ENCODE results near the gene LARGE2.
A peak's percentile ranks its signal among the peaks of the same experiment; 100 is the strongest.

Gene LARGE2

DNA sequence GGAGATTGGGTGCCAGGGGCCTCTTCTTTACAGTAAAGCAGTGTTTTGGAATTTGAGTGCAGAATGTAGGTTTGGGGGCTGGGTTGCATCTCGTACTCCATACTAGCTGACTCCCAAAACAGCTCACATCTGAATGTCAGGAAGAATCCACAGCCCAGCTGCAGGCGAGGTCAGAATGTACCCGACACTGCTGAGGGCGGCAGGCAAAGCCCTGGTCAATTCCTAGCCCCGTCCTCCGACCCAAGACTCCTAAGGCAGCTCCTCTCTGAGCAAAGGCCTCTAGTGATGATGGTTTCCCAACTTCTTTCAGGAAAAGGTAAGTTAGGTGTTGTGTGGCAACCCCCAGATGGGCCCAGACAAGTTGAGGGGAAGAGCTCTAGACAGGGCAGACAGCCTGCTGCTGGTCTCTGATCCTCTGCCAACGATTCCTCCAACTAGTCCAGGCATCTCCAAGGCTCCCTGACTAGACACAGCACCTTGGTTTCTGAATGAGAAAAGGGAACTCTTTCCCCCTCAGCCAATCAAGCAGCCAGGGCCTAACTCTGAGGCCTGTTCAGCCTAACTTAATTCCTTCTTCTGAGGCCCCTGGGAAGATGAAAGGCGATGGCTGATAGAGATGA lies 8.6 kb downstream of the LARGE2 start:
- no peak for DNase-seq

DNA sequence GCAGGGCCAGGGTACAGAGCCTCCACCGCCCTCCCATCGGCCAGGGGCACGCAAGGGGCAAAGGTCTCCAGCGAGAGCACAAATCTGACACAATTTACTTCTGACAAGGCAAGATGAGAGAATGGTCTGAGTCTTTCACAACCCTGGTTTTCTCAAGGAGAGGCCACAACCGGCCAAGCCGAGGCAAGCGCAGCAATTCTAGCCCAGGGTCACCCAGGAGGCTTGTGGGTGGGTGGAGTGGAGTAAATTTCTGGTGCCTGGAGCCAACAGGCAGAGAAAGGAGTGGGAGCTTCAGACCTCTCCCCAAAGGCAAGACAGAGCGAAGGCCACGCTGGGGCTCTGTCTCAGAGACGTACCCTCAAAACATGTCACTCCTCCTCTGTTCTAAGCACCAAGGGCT lies 9.3 kb downstream of the LARGE2 start:
- no peak for DNase-seq

- no peak for DNase-seq
Measured at GRCh38 chr11:45932217-45932616, 9.8 kb downstream of the LARGE2 start.

- DNase-seq, result no peak
Measured at GRCh38 chr11:45933131-45933831, 10.8 kb downstream of the LARGE2 start.

DNA sequence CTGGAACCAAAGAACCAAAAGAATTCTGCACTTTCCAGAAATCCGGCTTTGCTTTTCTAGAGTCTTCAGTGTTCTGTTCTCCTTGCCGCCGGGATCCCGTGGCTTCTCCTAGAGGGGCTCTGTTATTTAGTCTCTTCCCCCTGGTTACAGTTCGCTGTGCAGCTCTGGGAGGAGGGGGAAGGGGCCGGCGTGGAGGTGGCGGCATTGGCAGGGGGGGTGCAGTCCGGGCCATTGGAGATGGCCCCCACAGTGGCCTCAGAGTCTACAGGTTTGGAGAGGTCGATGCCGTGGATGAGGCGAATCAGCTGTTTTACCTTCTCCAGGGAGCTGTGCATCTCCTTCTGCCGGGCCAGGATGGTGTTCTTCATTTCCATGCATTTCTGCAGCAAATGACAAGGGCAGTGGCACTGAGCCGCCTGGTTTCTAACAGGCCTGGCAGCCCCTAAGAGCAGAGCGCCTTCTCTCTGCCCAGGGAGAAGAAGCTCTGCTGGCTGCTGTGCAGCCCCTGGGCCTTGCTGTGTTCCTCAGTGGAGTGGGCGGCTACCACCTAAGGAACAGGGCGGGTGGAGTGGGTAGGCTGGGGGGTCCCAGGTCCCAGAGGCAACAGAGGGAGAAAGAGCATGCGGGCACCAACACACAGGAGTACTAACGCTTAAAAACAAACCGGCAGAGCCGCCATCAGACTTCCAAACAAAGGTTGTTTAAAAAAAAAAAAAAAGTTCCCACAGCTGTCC lies 11.6 kb downstream of the LARGE2 start:
- DNase-seq, result no peak

DNA sequence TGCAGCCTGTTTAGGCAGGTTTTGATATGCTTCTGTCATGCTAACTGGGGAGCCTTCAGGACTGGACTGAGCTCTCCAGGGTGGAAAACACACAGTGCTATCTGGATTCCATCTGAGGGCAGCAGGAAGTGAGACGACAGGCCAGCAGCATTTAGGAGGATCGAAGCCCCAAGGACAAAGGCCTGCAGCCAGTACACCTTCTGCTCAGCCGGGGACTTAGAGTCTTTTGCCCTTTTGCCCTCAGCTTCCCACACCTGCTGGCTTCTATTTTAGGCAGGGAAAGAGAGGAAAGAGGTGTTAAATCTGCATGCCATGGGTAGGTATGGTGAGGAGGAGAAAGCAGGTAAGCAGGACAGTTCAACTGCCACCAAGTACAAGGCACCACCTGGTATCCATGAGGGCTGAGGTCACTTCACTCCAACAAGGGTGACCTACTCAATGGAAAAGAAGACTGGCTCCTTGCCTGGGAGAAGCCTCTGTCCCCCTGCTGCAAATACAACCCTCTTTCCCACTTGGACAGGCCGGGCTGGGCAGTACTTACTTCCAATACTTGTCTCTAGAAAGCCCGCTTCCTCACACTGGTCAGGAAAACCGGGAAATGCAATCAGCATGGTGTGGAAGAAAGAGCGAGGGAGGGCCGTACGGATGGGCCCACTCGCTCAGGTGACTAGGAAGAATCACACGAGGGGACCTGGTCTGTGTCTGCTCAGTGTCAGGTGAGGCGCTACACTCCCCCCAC lies 12.3 kb downstream of the LARGE2 start:
- no peak for DNase-seq

DNA sequence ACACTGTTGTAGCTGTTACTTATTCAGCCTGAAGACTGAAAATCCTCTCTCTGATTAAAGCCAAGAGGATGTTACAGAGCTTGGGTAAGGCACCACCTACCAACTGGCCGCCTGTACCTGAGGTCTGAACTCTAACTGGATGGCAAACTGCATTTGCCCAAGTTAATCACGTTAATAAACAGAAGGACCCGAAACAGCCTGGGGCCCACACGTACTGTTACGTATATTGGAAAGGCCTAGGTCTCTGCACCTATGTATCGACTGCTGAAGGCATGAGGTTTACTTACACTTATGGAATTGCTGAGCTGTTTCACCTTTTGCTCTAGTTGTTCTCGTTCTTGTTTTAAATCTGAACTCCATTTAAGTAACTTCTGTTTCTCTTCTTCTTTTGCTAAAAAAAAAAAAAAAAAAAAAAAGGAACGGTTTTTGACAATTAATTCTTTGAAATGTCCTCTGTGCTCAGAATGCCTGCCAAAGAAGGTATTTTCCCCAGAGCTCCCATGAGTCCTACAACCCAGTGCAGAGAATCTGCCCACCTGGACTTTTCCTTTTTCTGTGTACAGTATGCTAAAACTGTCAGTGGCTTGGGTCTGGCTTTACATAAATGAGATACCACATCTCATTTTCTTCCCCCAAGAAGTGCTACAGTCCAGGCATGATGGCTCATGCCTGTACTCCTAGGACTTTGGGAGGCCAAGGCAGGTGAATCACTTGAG lies 13.1 kb downstream of the LARGE2 start:
- DNase-seq, result no peak

GRCh38 chr11:45936511-45937054 lies 14.1 kb downstream of the LARGE2 start:
- DNase-seq, result no peak

GRCh38 chr11:45937916-45938315 lies 15.5 kb downstream of the LARGE2 start:
- DNase-seq, result no peak

DNA sequence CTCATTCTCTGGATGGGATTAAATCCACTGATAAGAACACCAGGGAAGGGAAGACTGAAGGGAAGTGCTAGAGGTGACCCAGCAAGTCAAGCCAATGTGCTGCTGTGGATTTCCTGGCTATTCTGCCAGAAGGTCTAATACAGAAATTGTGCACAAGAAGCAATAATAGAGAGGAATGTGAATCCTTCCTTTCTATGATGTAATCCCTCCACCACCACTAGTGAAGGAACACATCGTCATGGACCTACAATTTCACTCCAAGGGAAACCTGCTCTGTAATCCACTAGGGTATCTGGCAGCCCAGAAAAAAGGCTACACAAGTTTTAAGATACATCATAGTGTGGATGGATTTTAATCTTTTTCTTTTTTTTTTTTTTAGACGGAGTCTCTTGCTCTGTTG lies 17.4 kb downstream of the LARGE2 start:
- no peak for DNase-seq

DNA sequence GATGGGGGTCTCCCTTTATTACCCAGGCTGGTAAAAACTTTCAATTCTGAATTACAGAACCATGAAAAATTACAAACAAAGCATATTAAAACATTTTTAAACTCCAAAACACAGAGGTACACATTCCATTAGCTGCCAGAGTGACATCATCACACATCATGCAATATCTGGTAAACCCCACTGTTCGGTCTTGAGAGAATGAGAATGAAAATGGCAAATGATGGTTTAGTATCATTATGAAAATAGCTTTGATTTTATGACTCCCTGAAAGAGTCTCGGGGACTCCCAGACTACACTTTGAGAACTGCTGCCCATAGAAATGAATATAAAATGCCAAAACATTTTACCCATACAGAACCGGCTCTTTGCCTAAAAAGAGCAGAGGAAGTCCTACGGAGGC lies 18.8 kb downstream of the LARGE2 start:
- DNase-seq, result no peak

DNA sequence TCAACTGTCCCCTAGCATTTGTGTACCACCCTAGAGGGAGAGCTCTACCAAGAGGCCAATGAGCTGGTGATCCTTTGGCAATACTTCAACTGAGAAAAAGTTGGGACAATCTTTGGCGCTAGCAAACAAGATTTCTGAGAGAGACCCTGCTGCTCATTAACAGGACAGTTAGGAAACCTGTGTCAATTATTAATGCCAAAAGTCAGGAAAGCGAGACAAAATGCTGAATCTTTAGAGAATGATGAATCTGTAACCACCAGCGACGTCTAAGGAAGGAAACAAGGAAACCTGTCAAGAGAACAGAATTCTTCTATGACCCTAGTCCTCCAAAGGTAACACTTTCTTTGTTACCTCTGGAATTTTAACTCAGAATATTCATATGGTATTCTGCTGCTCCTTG lies 19.9 kb downstream of the LARGE2 start:
- no peak for DNase-seq

DNA sequence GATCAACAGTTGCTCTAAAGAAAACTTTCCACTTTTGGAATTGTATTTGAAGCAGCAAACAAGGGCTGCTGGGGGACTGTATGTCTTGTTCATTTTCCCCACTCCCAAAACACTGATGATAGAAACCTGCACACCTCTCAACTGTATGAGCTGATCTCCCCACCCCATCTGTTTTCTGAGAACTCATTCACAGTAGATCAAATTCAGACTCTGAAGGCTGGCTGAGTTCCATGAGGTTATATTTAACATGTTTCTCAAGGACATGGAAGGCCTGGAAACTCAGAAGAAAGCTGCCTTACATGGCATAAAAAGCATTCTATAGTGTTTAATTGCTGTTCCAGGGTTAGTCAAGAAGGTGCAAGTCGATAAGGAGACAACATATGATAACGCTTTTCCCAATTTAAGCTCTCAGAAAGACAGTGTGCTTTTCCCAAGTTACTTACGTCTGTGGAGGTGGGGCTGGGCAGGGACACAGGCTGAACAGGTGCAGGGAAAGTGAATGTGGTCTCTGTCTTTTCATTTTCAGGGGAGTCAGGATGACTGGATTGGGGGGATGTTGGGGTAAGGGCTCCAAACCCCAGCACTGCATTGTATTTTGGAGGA lies 23.0 kb downstream of the LARGE2 start:
- DNase-seq, result no peak

GRCh38 chr11:45947885-45948284 lies 25.4 kb downstream of the LARGE2 start:
- no peak for DNase-seq

GRCh38 chr11:45948356-45948755 lies 25.9 kb downstream of the LARGE2 start:
- no peak for DNase-seq

GRCh38 chr11:45949992-45950407 lies 27.5 kb downstream of the LARGE2 start:
- DNase-seq, result no peak

- DNase-seq, result no peak
Measured at GRCh38 chr11:45959851-45960250, 37.4 kb downstream of the LARGE2 start.

DNA sequence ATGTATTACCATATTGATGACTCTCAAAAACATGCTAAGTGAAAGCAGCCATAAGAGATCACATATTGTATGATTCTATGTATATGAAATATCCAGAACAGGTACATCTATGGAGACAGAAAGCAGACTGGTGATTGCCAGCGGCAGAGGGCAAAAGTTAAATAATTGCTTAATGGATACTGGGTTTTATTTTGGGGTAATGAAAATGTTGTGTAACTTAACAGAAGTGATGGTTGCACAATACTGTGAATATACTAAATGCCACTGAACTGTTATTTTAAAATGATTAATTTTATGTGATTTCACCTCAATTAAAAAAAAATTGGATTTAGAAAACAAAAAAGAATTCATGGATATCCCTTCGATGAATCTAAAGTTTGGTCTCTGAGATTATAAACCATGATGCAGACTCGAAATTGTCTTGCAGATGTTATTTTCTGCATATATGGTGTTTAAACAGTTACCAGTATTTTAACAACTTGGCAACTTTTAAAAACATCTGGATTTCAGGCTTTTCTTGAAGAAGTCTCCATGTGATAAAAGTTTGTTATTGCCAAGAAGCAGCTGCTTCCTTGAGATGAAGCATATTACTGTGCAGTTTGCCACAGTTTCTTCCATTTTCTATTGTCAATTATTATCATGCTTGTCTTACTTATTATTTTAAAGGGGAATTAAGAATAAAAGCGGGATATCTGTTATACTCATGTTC lies 38.1 kb downstream of the LARGE2 start:
- DNase-seq, result no peak

DNA sequence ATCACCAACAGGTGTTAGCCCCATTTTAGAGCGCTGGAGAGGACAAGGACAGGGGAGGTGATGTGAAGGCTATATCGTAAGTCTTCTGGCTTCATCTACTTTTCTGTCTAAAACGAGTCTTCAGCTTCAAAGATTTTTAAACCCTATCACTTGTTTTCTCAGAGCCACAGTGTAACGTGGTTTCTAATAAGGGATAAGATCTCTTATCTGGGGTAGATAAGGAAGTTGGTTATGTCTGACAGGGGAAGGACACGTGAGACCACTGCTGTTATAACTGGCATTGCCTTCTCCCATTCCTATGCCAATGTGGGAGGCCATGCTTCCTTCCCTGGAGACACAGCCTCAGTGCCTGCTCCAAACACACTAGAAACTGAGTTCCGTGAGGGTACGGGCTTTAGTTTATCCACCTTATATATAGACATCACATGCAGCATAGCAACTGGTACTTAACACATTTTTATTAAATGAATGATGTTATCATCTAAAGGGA lies 39.3 kb downstream of the LARGE2 start:
- DNase-seq, result no peak

GRCh38 chr11:45964911-45965389 lies 42.5 kb downstream of the LARGE2 start:
- DNase-seq, result peak; percentile 74

DNA sequence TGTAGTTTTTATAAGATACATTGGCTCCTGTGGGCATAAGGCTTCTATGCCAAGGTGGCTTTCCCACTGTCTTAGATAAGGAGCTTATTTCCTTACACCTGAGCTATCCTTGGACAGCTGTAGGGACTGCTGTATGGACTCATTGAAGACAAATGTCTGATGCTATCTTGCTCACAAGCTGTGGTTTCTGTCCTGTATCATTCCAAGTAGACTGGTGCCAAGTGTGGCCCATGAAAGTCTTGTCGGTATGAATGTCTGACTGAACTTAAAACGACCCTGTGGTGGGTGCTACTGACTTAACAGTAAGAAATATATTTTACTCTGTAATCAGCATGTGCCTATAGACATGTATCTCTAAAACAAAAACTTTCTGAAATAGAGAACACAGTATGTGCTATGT lies 45.0 kb downstream of the LARGE2 start:
- no peak for DNase-seq
